ENCODE measurements around the gene AFMID. TPM values are rescaled to one million over a fixed set of nuclear protein-coding genes. Genes with fewer than 3 reads are reported as not detected.

AFMID gene
- total and polyA plus RNA-seq, 2 of the 13 experiments (the other 11 are each of a cell fraction or from before 2014, with no cell fraction given): 249 to 270 TPM

GRCh38 chr17:78144736-78145641 lies 42.2 kb upstream of the AFMID start (continued):
- TF ChIP-seq ZNF710 (CRISPR knock-in tag; IDR thresholded peaks at IDR 0.05; ENCODE audit: borderline replicate concordance) (peak; percentile 78; the same call in 1 of the 2 replicates), ZNF160 (CRISPR knock-in tag; IDR thresholded peaks at IDR 0.05) (peak; percentile 89), CENPBD1 (CRISPR knock-in tag; IDR thresholded peaks at IDR 0.05; ENCODE audit: borderline replicate concordance, low read depth) (no peak), ZNF552 (CRISPR knock-in tag; IDR thresholded peaks at IDR 0.05; ENCODE audit: borderline replicate concordance) (peak; percentile 86), SOX13 (IDR thresholded peaks at IDR 0.05) (no peak), SOX13 (CRISPR knock-in tag; conservative IDR thresholded peaks at IDR 0.05 in 1 of 2, IDR thresholded peaks at IDR 0.05 in 1 of 2) (peak in 1 of 2 experiments; percentile 46; a peak in 1 of 4 replicates), NFRKB (IDR thresholded peaks at IDR 0.05) (no peak), TBL1XR1 (IDR thresholded peaks at IDR 0.05; ENCODE audit: borderline replicate concordance, low read length, partially characterized antibody) (no peak), SMC3 (IDR thresholded peaks at IDR 0.05; ENCODE audit: low read length) (no peak), ZSCAN29 (CRISPR knock-in tag; conservative IDR thresholded peaks at IDR 0.05) (no peak), SNAPC5 (CRISPR knock-in tag; IDR thresholded peaks at IDR 0.05; ENCODE audit: borderline replicate concordance) (no peak), ZNF251 (CRISPR knock-in tag; IDR thresholded peaks at IDR 0.05) (peak; percentile 77; the same call in 1 of the 2 replicates), TFAP4 (IDR thresholded peaks at IDR 0.05; ENCODE audit: borderline replicate concordance, low read depth) (peak; percentile 76; the same call in 1 of the 2 replicates), JUND (CRISPR knock-in tag; IDR thresholded peaks at IDR 0.05) (no peak), TSC22D2 (CRISPR knock-in tag; IDR thresholded peaks at IDR 0.05; ENCODE audit: borderline replicate concordance) (no peak), SMAD1 (CRISPR knock-in tag; IDR thresholded peaks at IDR 0.05; ENCODE audit: borderline replicate concordance, low read depth) (0 out of 2 replicates have a peak, but pooled peaks have one; percentile 6), ZSCAN20 (CRISPR knock-in tag; IDR thresholded peaks at IDR 0.05; ENCODE audit: borderline replicate concordance) (peak; percentile 82; the same call in 1 of the 2 replicates)
- TF ChIP-seq, protein P1, sequence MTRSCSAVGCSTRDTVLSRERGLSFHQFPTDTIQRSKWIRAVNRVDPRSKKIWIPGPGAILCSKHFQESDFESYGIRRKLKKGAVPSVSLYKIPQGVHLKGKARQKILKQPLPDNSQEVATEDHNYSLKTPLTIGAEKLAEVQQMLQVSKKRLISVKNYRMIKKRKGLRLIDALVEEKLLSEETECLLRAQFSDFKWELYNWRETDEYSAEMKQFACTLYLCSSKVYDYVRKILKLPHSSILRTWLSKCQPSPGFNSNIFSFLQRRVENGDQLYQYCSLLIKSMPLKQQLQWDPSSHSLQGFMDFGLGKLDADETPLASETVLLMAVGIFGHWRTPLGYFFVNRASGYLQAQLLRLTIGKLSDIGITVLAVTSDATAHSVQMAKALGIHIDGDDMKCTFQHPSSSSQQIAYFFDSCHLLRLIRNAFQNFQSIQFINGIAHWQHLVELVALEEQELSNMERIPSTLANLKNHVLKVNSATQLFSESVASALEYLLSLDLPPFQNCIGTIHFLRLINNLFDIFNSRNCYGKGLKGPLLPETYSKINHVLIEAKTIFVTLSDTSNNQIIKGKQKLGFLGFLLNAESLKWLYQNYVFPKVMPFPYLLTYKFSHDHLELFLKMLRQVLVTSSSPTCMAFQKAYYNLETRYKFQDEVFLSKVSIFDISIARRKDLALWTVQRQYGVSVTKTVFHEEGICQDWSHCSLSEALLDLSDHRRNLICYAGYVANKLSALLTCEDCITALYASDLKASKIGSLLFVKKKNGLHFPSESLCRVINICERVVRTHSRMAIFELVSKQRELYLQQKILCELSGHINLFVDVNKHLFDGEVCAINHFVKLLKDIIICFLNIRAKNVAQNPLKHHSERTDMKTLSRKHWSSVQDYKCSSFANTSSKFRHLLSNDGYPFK (CRISPR knock-in tag; IDR thresholded peaks at IDR 0.05; ENCODE audit: borderline replicate concordance): peak; percentile 53; the same call in 1 of the 2 replicates

Data from HepG2 (cell line).